GM18909 (cell line): ENCODE results near the gene CASZ1.

Experiments used
- ATAC-seq: cut with Tn5 transposase; IDR thresholded peaks from one replicate; pipeline ENCODE4 v1.9.1; 2021; ENCODE audit warnings: mild to moderate bottlenecking; ENCODE audit not compliant: unreplicated experiment, poor library complexity

The CASZ1 gene

GRCh38 chr1:10714337-10715114, 81.9 kb downstream of the CASZ1 start:
- ATAC-seq: no peak

GRCh38 chr1:10713614-10714013, 82.8 kb downstream of the CASZ1 start:
- ATAC-seq: no peak

- no peak for ATAC-seq
Observed at GRCh38 chr1:10712568-10713362, 83.7 kb downstream of the CASZ1 start.

GRCh38 chr1:10710489-10710888, 86.0 kb downstream of the CASZ1 start:
- no peak for ATAC-seq

- no peak for ATAC-seq
Observed at GRCh38 chr1:10709646-10710045, 86.8 kb downstream of the CASZ1 start.

- ATAC-seq: no peak
Observed at GRCh38 chr1:10709165-10709564, 87.3 kb downstream of the CASZ1 start.

- no peak for ATAC-seq
Observed at GRCh38 chr1:10708757-10709156, 87.7 kb downstream of the CASZ1 start.

GRCh38 chr1:10707208-10707607, 89.2 kb downstream of the CASZ1 start:
- ATAC-seq: no peak

GRCh38 chr1:10706376-10706913, 90.0 kb downstream of the CASZ1 start:
- ATAC-seq: no peak

- ATAC-seq: no peak
Observed at GRCh38 chr1:10705953-10706352, 90.5 kb downstream of the CASZ1 start.

- no peak for ATAC-seq
Observed at GRCh38 chr1:10704368-10704882, 92.0 kb downstream of the CASZ1 start.

- no peak for ATAC-seq
Observed at GRCh38 chr1:10703702-10704101, 92.7 kb downstream of the CASZ1 start.

GRCh38 chr1:10701145-10701544, 95.3 kb downstream of the CASZ1 start:
- no peak for ATAC-seq

- no peak for ATAC-seq
Observed at GRCh38 chr1:10699470-10699835, 97.0 kb downstream of the CASZ1 start.

GRCh38 chr1:10698726-10699469, 97.5 kb downstream of the CASZ1 start:
- ATAC-seq: no peak

- ATAC-seq: no peak
Observed at GRCh38 chr1:10697621-10698160, 98.8 kb downstream of the CASZ1 start.

- ATAC-seq: no peak
Observed at GRCh38 chr1:10696977-10697376, 99.5 kb downstream of the CASZ1 start.

- ATAC-seq: peak; percentile 57
Observed at GRCh38 chr1:10694633-10695627, 101.5 kb downstream of the CASZ1 start.

GRCh38 chr1:10694274-10694632, 102.2 kb downstream of the CASZ1 start:
- peak; percentile 51 for ATAC-seq
